ENCODE results near the gene EXOSC2.

DNA sequence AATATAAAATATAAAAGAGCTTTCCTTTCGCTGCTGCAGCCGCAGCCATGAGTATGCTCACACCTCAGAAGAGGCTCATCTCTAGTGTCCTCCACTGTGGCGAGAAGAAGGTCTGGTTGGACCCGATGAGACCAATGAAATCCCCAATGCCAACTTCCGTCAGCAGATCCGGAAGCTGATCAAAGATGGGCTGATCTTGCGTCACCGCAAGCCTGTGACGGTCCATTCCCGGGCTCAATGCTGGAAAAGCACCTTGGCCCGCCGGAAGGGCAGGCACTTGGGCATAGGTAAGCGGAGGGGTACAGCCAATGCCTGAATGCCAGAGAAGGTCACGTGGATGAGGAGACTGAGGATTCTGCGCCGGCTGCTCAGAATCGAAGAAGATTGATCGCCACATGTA lies 41.8 kb upstream of the EXOSC2 start:
- no peak for TF ChIP-seq BHLHE40 (IDR thresholded peaks at IDR 0.05; ENCODE audit: borderline replicate concordance)
- TF ChIP-seq FOXM1 (IDR thresholded peaks at IDR 0.05; ENCODE audit: borderline replicate concordance) = no peak
- no peak for TF ChIP-seq SP1 (IDR thresholded peaks at IDR 0.05)
- TF ChIP-seq SUZ12 (IDR thresholded peaks at IDR 0.05) = no peak
- TF ChIP-seq LEF1 (IDR thresholded peaks at IDR 0.05; ENCODE audit: borderline replicate concordance) = no peak
- TF ChIP-seq FOXA1 (IDR thresholded peaks at IDR 0.05) = no peak
- TF ChIP-seq CTBP1 (IDR thresholded peaks at IDR 0.05; ENCODE audit: borderline replicate concordance) = no peak
- no peak for TF ChIP-seq HDGF (IDR thresholded peaks at IDR 0.05; ENCODE audit: borderline replicate concordance)
- no peak for TF ChIP-seq ARNT (IDR thresholded peaks at IDR 0.05)
- no peak for TF ChIP-seq NFRKB (IDR thresholded peaks at IDR 0.05)
- TF ChIP-seq FOXK2 (IDR thresholded peaks at IDR 0.05) = no peak

Data from HEK293T (cell line).